Adrenal gland (tissue), 12 donors: ENCODE results near the gene ZMYND10. TPM values are rescaled to one million over a fixed set of nuclear protein-coding genes. Genes with fewer than 3 reads are reported as not detected.
A peak's percentile ranks its signal among the peaks of the same experiment; 100 is the strongest.

ENCODE experiments used
- DNase-seq, 7 donors: peaks; one replicate each; pipeline ENCODE4 v3.0.0-alpha.2; 2019 to 2020
- H3K27ac ChIP-seq, 5 donors: fragments of 200-600 bp; sonication (generic) in 4 of 5; 1 replicate in 3 of 5; 2 replicates in 2 of 5; pipeline versions ENCODE4 v1.5.1 to v1.8.0; 2016 to 2020; ENCODE audit warnings: mild to moderate bottlenecking in 1 of 5
- H3K27me3 ChIP-seq: fragments of 200-600 bp; 2 replicates; pipeline ENCODE4 v1.8.0; 2021
- H3K36me3 ChIP-seq, 2 donors: fragments of 200-600 bp; replicated peaks in 1 of 2; 1 replicate in 1 of 2; 2 replicates in 1 of 2; pipeline versions ENCODE4 v1.5.1 to v1.8.0; 2018 to 2022
- H3K4me1 ChIP-seq, 2 donors: fragments of 200-600 bp; replicated peaks in 1 of 2; 1 replicate in 1 of 2; 2 replicates in 1 of 2; pipeline versions ENCODE4 v1.5.1 to v1.8.0; 2018 to 2021
- H3K4me3 ChIP-seq, 4 donors: fragments of 200-600 bp; sonication (generic) in 3 of 4; one replicate each; pipeline ENCODE4 v1.5.1; 2016 to 2018
- H3K9me3 ChIP-seq, 3 donors: fragments of 200-600 bp; sonication (generic) in 1 of 3; replicated peaks in 1 of 3; 1 replicate in 2 of 3; 2 replicates in 1 of 3; pipeline versions ENCODE4 v1.5.1 to v1.8.0; 2016 to 2021
- CTCF ChIP-seq, 6 experiments: fragments of 450-650 bp in 4 of 6; fragments of 200-600 bp in 2 of 6; sonication (generic) in 1 of 6; IDR thresholded peaks; 1 replicate in 5 of 6; 2 replicates in 1 of 6; pipeline versions ENCODE4 v1.5.1 to v1.8.0; 2016 to 2021; ENCODE audit warnings: antibody characterized with exemption in 6 of 6, mild to moderate bottlenecking in 2 of 6, moderate library complexity in 1 of 6
- POLR2A ChIP-seq, 2 donors: fragments of 450-650 bp; IDR thresholded peaks; one replicate each; pipeline ENCODE4 v1.6.1; 2017; ENCODE audit warnings: antibody characterized with exemption in 2 of 2, mild to moderate bottlenecking in 2 of 2, moderate library complexity in 1 of 2
- WGBS, 4 donors: extraction: QIAGEN DNeasy Blood & Tissue Kit in 2 of 4; methylation state at CpG; one replicate each; pipeline versions ENCODE4 v1.1.5 to v1.1.7; 2013 to 2017; 5-methylcytosine and 5-hydroxymethylcytosine counted together
- intact Hi-C, 2 donors: fragments of 100-400 bp; cut with DNase I; formaldehyde crosslinking; loops; one replicate each; pipeline versions ENCODE4 v1.14.1 to v1.15.0; 2022 to 2023
- polyA plus RNA-seq, 3 donors: library from polyadenylated mRNA; stranded (reverse); fragments of 200-250 nt in 2 of 3; fragments of 350-450 nt in 1 of 3; fragmentation: Illumina TruSeq in 1 of 3; extraction: RNeasy Lipid Tissue Mini Kit (QIAGEN cat#74804) in 1 of 3; gene quantifications; one replicate each; pipeline ENCODE4 v1.2.3, GENCODE V29; 2013 to 2014
- total RNA-seq, 9 donors: library from RNA; depleted of rRNA in 4 of 9; stranded (reverse); fragments of >200 nt in 4 of 9; fragments of 120-200 nt in 1 of 9; fragmentation: NEBNext Ultra II Directional in 1 of 9; extraction: Animal tissue kit (Norgen Biotek cat#: 25700) in 1 of 9; gene quantifications; one replicate each; pipeline versions ENCODE4 v1.1.0 to v1.2.4, GENCODE V29; 2013 to 2023
- donor health status: healthy with polysubstance abuse.
- donor health status: Bipolar disorder and iron deficiency.
- donor health status: DM: yes; HTN: yes; CAD: no.
- donor health status: DM: no; HTN: no; CAD: no.
- donor health status: DM: no; HTN: no; CAD: no.
- donor health status: DM: yes; HTN: yes; CAD: no.

ZMYND10 gene
- total and polyA plus RNA-seq, 12 donors, result 0.11 to 1.9 (median 0.51) TPM; not detected in 4

- TF ChIP-seq CTCF (IDR thresholded peaks at IDR 0.05), result no peak
- no peak for TF ChIP-seq POLR2A (IDR thresholded peaks at IDR 0.05)
- intact Hi-C loops, result no loop called here
- H3K27me3 ChIP-seq, result no peaks in the 10 kb centered on the region
Observed at GRCh38 chr3:50385754-50386153, 40.2 kb upstream of the ZMYND10 start.

GRCh38 chr3:50383750-50384149 lies 38.2 kb upstream of the ZMYND10 start:
- WGBS, 4 donors, result 45 to 93% (median 87%) methylated on average over 2 to 6 of the region's 6 CpGs
- intact Hi-C loops, result no loop called here

More at GRCh38 chr3:50385754-50386153, 40.2 kb upstream of the ZMYND10 start:
- no peaks in the 10 kb centered on the region for H3K9me3 ChIP-seq
- peaks cover under 1 to 7% of the 10 kb centered on the region in 2 donors for H3K4me1 ChIP-seq
- H3K36me3 ChIP-seq, result no peaks in the 10 kb centered on the region
- no peak for DNase-seq
- no peak overlapping the region for H3K4me3 ChIP-seq
- WGBS, 4 donors, result 69 to 81% (median 79%) methylated on average over 13 of the region's 13 CpGs
- no peak overlapping the region for H3K27ac ChIP-seq

GRCh38 chr3:50382722-50383121 lies 37.2 kb upstream of the ZMYND10 start:
- Histone ChIP-seq H3K4me3 (no peak overlapping the region), H3K36me3 (no peaks in the 10 kb centered on the region), H3K27me3 (no peaks in the 10 kb centered on the region), H3K4me1 (peaks cover 0 to 3% of the 10 kb centered on the region in 2 donors), H3K9me3 (no peaks in the 10 kb centered on the region), H3K27ac (peak overlapping the region in 1 of 5 donors; percentile 49)
- no peak for TF ChIP-seq CTCF (IDR thresholded peaks at IDR 0.05)
- TF ChIP-seq POLR2A (IDR thresholded peaks at IDR 0.05), result no peak
- DNase-seq, result no peak
- WGBS, 4 donors, result 85 to 91% (median 88%) methylated on average over 5 to 12 of the region's 12 CpGs
- intact Hi-C loops, result no loop called here

More at GRCh38 chr3:50383750-50384149, 38.2 kb upstream of the ZMYND10 start:
- DNase-seq, result no peak
- H3K4me1 ChIP-seq, result peaks cover 0 to 3% of the 10 kb centered on the region in 2 donors
- H3K9me3 ChIP-seq, result no peaks in the 10 kb centered on the region
- H3K4me3 ChIP-seq, result no peak overlapping the region
- H3K36me3 ChIP-seq, result no peaks in the 10 kb centered on the region
- TF ChIP-seq CTCF (IDR thresholded peaks at IDR 0.05), result no peak
- no peak for TF ChIP-seq POLR2A (IDR thresholded peaks at IDR 0.05)
- H3K27ac ChIP-seq, result no peak overlapping the region
- H3K27me3 ChIP-seq, result no peaks in the 10 kb centered on the region

- 77 to 89% (median 86%) methylated on average over 3 to 4 of the region's 4 CpGs for WGBS, 4 donors
- no peaks in the 10 kb centered on the region for H3K9me3 ChIP-seq
- no peak overlapping the region for H3K27ac ChIP-seq
- TF ChIP-seq CTCF (IDR thresholded peaks at IDR 0.05) (no peak), POLR2A (IDR thresholded peaks at IDR 0.05) (no peak)
- peaks cover 0 to 3% of the 10 kb centered on the region in 2 donors for H3K4me1 ChIP-seq
- DNase-seq, result no peak
- H3K36me3 ChIP-seq, result no peaks in the 10 kb centered on the region
- H3K4me3 ChIP-seq, result no peak overlapping the region
- H3K27me3 ChIP-seq, result no peaks in the 10 kb centered on the region
- intact Hi-C loops, result no loop called here
Observed at GRCh38 chr3:50381383-50381782, 35.9 kb upstream of the ZMYND10 start.
